HL-60 (cell line): ENCODE data around the gene LRP1B.

Experiments
- DNase-seq, 2 experiments: peaks; one replicate each; pipeline ENCODE4 v3.0.0-alpha.2; 2010 to 2020; ENCODE audit warnings: low read depth in 1 of 2, low spot score in 1 of 2
- H3K27ac ChIP-seq: fragments of 250-450 bp; sonication (Bioruptor Pico); replicated peaks from 2 replicates; pipeline ENCODE4 v1.5.1; 2020; ENCODE audit warnings: mild to moderate bottlenecking, moderate library complexity
- H3K27me3 ChIP-seq: fragments of 250-450 bp; sonication (Bioruptor Pico); 2 replicates; pipeline ENCODE4 v1.5.1; 2021; ENCODE audit warnings: mild to moderate bottlenecking, moderate library complexity; ENCODE audit not compliant: insufficient read depth, poor library complexity, severe bottlenecking
- H3K4me3 ChIP-seq: replicated peaks from 2 replicates; pipeline ENCODE4 v1.5.1; 2011; ENCODE audit warnings: mild to moderate bottlenecking, control low read depth, low read length; ENCODE audit not compliant: insufficient read depth
- CTCF ChIP-seq: IDR thresholded peaks from one replicate; pipeline ENCODE4 v1.5.1; 2011; ENCODE audit warnings: low read length, control low read depth, inconsistent platforms; ENCODE audit not compliant: insufficient read depth
- GABPA ChIP-seq: IDR thresholded peaks from 2 replicates; pipeline ENCODE4 v1.6.1; 2012; ENCODE audit warnings: low read depth
- POLR2AphosphoS5 ChIP-seq: IDR thresholded peaks from 2 replicates; pipeline ENCODE4 v1.6.1; 2012; ENCODE audit warnings: low read depth
- REST ChIP-seq: IDR thresholded peaks from 2 replicates; pipeline ENCODE4 v1.6.1; 2012; ENCODE audit warnings: low read depth; ENCODE audit not compliant: insufficient replicate concordance
- SPI1 ChIP-seq: IDR thresholded peaks from 2 replicates; pipeline ENCODE4 v1.6.1; 2012; ENCODE audit warnings: low read depth, mild to moderate bottlenecking, borderline replicate concordance

The LRP1B gene

DNA sequence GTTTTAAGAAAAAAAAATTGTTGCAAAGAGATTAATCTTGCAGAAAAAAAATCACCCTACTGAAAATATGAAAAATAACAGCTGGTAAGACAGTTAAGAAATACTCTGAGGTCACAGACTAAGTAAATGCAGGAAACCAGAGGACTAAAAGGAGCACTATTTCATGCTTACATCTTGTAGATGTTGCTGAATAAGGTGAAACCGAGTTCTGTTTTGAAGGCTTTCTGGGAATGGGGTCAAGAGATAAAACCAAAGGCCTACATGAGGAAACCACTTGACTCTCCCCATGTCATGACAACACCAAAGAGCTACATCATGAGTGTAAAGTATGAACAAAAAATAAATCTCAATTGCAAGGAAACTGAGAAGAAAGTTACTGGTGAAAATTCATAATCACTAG, 197.6 kb downstream of the LRP1B start:
- H3K27ac ChIP-seq, result no peak overlapping the region
- TF ChIP-seq GABPA (no peak), POLR2AphosphoS5 (no peak), CTCF (no peak), REST (no peak), SPI1 (no peak)
- no peaks in the 10 kb centered on the region for H3K27me3 ChIP-seq
- no peak for DNase-seq
- H3K4me3 ChIP-seq, result no peak overlapping the region

DNA sequence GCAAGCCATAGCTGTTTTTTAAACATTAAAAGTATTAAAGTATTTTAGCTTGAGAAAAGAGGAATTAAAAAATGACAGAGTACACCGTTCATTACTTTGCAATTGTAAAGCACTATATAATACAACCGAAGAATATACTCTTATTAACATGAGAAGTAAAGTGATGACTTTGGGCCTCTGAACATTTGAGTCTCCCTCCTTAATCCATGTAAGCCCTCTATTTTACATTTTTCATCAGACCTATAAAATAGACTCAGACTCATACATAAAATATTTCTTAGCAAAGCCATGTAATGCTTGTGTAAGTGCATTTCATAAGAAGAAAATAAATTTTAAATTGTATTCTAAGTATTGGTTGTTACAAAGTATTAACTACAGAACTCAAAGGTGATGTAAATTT, 198.6 kb downstream of the LRP1B start:
- Histone ChIP-seq H3K27me3 (no peaks in the 10 kb centered on the region), H3K4me3 (no peak overlapping the region), H3K27ac (no peak overlapping the region)
- DNase-seq, result no peak
- no peak for TF ChIP-seq CTCF
- TF ChIP-seq SPI1, result no peak
- no peak for TF ChIP-seq POLR2AphosphoS5
- no peak for TF ChIP-seq REST
- no peak for TF ChIP-seq GABPA

DNA sequence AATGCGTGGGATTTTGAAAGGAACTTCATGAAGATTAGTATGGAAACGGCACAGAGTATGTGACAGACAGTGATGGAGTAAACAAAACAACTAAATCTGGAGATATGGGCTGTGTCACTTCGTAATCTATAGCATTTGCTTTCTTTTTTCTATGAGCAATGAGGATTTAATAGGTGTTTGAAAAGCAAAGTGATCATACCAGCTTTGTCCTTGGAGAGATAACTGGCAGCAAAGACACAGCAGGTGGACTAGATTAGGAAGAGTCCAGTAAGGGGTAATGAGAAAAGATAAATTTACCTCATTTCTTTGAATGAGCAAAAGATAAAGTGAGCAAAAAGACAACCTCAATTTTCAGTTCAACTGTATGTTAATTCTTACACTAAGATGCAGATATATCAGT, 199.0 kb downstream of the LRP1B start:
- Histone ChIP-seq H3K27me3 (no peaks in the 10 kb centered on the region), H3K4me3 (no peak overlapping the region), H3K27ac (no peak overlapping the region)
- no peak for DNase-seq
- no peak for TF ChIP-seq CTCF
- no peak for TF ChIP-seq SPI1
- no peak for TF ChIP-seq POLR2AphosphoS5
- TF ChIP-seq REST, result no peak
- TF ChIP-seq GABPA, result no peak
